Measurements from ENCODE around the gene SRSF10. TPM values are rescaled to one million over a fixed set of nuclear protein-coding genes. Genes with fewer than 3 reads are reported as not detected.
"Not testable (repeated sequence)": the region's sequence is repeated elsewhere in the genome, so short reads cannot be mapped to it uniquely, and the experiment has no call there.

SRSF10 gene
- total and polyA plus RNA-seq, 2 donors from 2014 or later = 48.5 to 96.2 TPM

DNA sequence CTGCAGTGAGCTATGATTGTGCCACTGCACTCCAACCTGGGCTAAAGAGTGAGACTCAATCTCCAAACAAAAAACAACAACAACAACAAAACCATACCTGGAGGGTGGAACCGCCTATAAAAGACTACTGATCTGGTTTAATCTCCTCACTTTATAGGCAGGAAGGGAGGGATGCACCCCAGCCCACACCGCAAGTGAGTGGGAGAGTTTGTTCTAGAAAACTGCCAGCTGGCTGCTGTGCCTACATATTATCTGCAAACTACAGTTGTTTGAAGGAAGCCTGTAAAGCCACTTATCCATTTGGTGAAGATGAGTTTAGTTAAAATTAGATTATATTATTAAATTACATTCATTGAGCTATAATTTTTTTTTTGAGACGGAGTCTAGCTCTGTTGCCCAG is 9.1 kb upstream of the SRSF10 start:
- intact Hi-C loops (cut with DNase I) = no loop called here
- H3K9ac ChIP-seq (ENCODE audit: low read length in 3 of 3) = no peak overlapping the region
- H3K27me3 ChIP-seq (ENCODE audit: control insufficient read depth, insufficient read depth, low read length) = no peaks in the 10 kb centered on the region
- no peaks in the 10 kb centered on the region for H3K36me3 ChIP-seq (ENCODE audit: control insufficient read depth in 2 of 3, insufficient read depth in 3 of 3, low read length in 3 of 3)
- peaks cover 0 to 3% (median 0%) of the 10 kb centered on the region in 3 donors for H3K4me1 ChIP-seq (ENCODE audit: control insufficient read depth in 2 of 3, insufficient read depth in 2 of 3, low read depth in 1 of 3, low read length in 3 of 3)
- H3K4me3 ChIP-seq (ENCODE audit: low read length in 3 of 3) = no peak overlapping the region
- TF ChIP-seq, protein P1, sequence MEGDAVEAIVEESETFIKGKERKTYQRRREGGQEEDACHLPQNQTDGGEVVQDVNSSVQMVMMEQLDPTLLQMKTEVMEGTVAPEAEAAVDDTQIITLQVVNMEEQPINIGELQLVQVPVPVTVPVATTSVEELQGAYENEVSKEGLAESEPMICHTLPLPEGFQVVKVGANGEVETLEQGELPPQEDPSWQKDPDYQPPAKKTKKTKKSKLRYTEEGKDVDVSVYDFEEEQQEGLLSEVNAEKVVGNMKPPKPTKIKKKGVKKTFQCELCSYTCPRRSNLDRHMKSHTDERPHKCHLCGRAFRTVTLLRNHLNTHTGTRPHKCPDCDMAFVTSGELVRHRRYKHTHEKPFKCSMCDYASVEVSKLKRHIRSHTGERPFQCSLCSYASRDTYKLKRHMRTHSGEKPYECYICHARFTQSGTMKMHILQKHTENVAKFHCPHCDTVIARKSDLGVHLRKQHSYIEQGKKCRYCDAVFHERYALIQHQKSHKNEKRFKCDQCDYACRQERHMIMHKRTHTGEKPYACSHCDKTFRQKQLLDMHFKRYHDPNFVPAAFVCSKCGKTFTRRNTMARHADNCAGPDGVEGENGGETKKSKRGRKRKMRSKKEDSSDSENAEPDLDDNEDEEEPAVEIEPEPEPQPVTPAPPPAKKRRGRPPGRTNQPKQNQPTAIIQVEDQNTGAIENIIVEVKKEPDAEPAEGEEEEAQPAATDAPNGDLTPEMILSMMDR (IDR thresholded peaks at IDR 0.05; ENCODE audit: borderline replicate concordance, extremely low read depth, insufficient read depth) = no peak
- H3K9me3 ChIP-seq (ENCODE audit: control insufficient read depth in 2 of 3, insufficient read depth in 1 of 3, low read length in 3 of 3) = no peaks in the 10 kb centered on the region
- DNase-seq (no peak), FAIRE-seq (no peak)
- H3K27ac ChIP-seq (ENCODE audit: low read depth in 2 of 2, low read length in 2 of 2) = no peak overlapping the region

- H3K27me3 ChIP-seq (ENCODE audit: control insufficient read depth, insufficient read depth, low read length); FAIRE-seq; H3K9me3 ChIP-seq (ENCODE audit: control insufficient read depth in 2 of 3, insufficient read depth in 1 of 3, low read length in 3 of 3); H3K27ac ChIP-seq (ENCODE audit: low read depth in 2 of 2, low read length in 2 of 2); H3K9ac ChIP-seq (ENCODE audit: low read length in 3 of 3); DNase-seq; intact Hi-C loops (cut with DNase I); H3K36me3 ChIP-seq (ENCODE audit: control insufficient read depth in 2 of 3, insufficient read depth in 3 of 3, low read length in 3 of 3); H3K4me3 ChIP-seq (ENCODE audit: low read length in 3 of 3); H3K4me1 ChIP-seq (ENCODE audit: control insufficient read depth in 2 of 3, insufficient read depth in 2 of 3, low read depth in 1 of 3, low read length in 3 of 3): not testable (repeated sequence)
These were observed 6.9 kb upstream of the SRSF10 start for GRCh38 chr1:23987038-23987437.

DNA sequence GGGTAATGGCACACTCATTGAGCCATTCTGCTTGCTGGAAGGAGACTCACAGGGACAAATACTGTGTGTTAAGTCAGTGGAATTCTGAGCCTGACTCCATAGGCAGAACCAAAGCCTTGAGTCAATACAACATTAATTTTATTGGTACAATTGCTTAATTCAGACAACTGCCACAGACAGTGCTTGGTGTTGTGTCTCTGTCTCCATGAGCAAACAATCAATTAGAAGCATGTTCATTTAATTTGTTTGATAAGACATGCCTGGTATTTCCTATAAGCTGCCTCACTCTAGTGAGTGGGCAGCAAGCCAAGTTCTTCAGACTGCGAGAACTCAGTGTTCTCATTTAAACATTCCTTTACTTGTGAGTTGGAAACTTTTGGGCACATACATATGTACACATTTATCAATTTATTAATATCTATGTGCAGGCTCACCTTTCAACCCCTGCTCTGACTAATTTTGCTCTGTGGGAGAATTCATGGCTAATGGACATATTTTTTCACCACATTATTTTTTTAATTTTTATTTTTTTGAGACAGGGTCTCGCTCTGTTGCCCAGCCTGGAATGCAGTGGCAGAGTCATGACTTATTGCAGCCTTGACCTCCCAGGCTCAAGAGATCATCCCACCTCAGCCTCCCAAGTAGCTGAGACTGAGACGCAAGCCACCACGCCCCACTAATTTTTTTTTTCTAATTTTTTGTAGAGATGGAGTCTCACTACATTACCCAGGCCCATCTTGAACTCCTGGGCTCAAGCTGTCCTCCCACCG is 4.5 kb upstream of the SRSF10 start:
- FAIRE-seq (no peak), DNase-seq (peak in 3 of 5 donors; percentile 57 to 92 (median 87))
- peak overlapping the region in 1 of 2 donors; percentile 9 for H3K27ac ChIP-seq (ENCODE audit: low read depth in 2 of 2, low read length in 2 of 2)
- TF ChIP-seq, protein P1 (IDR thresholded peaks at IDR 0.05; ENCODE audit: borderline replicate concordance, extremely low read depth, insufficient read depth) = no peak
- no peaks in the 10 kb centered on the region for H3K9me3 ChIP-seq (ENCODE audit: control insufficient read depth in 2 of 3, insufficient read depth in 1 of 3, low read length in 3 of 3)
- no peak overlapping the region for H3K9ac ChIP-seq (ENCODE audit: low read length in 3 of 3)
- peaks cover 0 to 9% (median 8%) of the 10 kb centered on the region in 3 donors for H3K4me1 ChIP-seq (ENCODE audit: control insufficient read depth in 2 of 3, insufficient read depth in 2 of 3, low read depth in 1 of 3, low read length in 3 of 3)
- intact Hi-C loops (cut with DNase I) = no loop called here
- no peaks in the 10 kb centered on the region for H3K27me3 ChIP-seq (ENCODE audit: control insufficient read depth, insufficient read depth, low read length)
- H3K4me3 ChIP-seq (ENCODE audit: low read length in 3 of 3) = no peak overlapping the region
- no peaks in the 10 kb centered on the region for H3K36me3 ChIP-seq (ENCODE audit: control insufficient read depth in 2 of 3, insufficient read depth in 3 of 3, low read length in 3 of 3)

- H3K4me3 ChIP-seq (ENCODE audit: low read length in 3 of 3) = peak overlapping the region; percentile 69 to 92 (median 88)
- no peaks in the 10 kb centered on the region for H3K36me3 ChIP-seq (ENCODE audit: control insufficient read depth in 2 of 3, insufficient read depth in 3 of 3, low read length in 3 of 3)
- FAIRE-seq (no peak), DNase-seq (peak in 3 of 5 donors; percentile 60 to 84 (median 82))
- TF ChIP-seq, protein P1 (IDR thresholded peaks at IDR 0.05; ENCODE audit: borderline replicate concordance, extremely low read depth, insufficient read depth) = no peak
- intact Hi-C loops (cut with DNase I) = no loop called here
- no peaks in the 10 kb centered on the region for H3K27me3 ChIP-seq (ENCODE audit: control insufficient read depth, insufficient read depth, low read length)
- H3K9ac ChIP-seq (ENCODE audit: low read length in 3 of 3) = peak overlapping the region; percentile 27 to 95 (median 70)
- no peaks in the 10 kb centered on the region for H3K9me3 ChIP-seq (ENCODE audit: control insufficient read depth in 2 of 3, insufficient read depth in 1 of 3, low read length in 3 of 3)
- peaks cover 0 to 17% (median 13%) of the 10 kb centered on the region in 3 donors for H3K4me1 ChIP-seq (ENCODE audit: control insufficient read depth in 2 of 3, insufficient read depth in 2 of 3, low read depth in 1 of 3, low read length in 3 of 3)
- peak overlapping the region; percentile 98 for H3K27ac ChIP-seq (ENCODE audit: low read depth in 2 of 2, low read length in 2 of 2)
These were observed 572 bp upstream of the SRSF10 start for GRCh38 chr1:23980728-23981070.
